Measurements from ENCODE around the gene OGFOD3. TPM values are rescaled to one million over a fixed set of nuclear protein-coding genes. Genes with fewer than 3 reads are reported as not detected.

The OGFOD3 gene
- total RNA-seq, 1 donor from 2014 or later, result 22.8 TPM

- no peak for DNase-seq
Observed at GRCh38 chr17:82405051-82405450, 13.3 kb downstream of the OGFOD3 start.

- DNase-seq, result no peak
Observed at GRCh38 chr17:82403662-82404660, 14.4 kb downstream of the OGFOD3 start.

- DNase-seq, result no peak
Observed at GRCh38 chr17:82402865-82403264, 15.5 kb downstream of the OGFOD3 start.

GRCh38 chr17:82400830-82401229 is 17.6 kb downstream of the OGFOD3 start:
- DNase-seq, result no peak

- peak; percentile 86 for DNase-seq
Observed at GRCh38 chr17:82400206-82400605, 18.2 kb downstream of the OGFOD3 start.

- peak; percentile 94 for DNase-seq
Observed at GRCh38 chr17:82399601-82400101, 18.7 kb downstream of the OGFOD3 start.

- DNase-seq, result peak; percentile 96
Observed at GRCh38 chr17:82399041-82399441, 19.3 kb downstream of the OGFOD3 start.

GRCh38 chr17:82397449-82398335 is 20.7 kb downstream of the OGFOD3 start:
- DNase-seq, result no peak

GRCh38 chr17:82396601-82397435 is 21.6 kb downstream of the OGFOD3 start:
- DNase-seq, result no peak

GRCh38 chr17:82394278-82394677 is 24.1 kb downstream of the OGFOD3 start:
- DNase-seq, result no peak

GRCh38 chr17:82392941-82393340 is 25.4 kb downstream of the OGFOD3 start:
- DNase-seq, result no peak

- no peak for DNase-seq
Observed at GRCh38 chr17:82392209-82392920, 26.0 kb downstream of the OGFOD3 start.

GRCh38 chr17:82391496-82392066 is 26.8 kb downstream of the OGFOD3 start:
- no peak for DNase-seq

GRCh38 chr17:82390860-82391435 is 27.4 kb downstream of the OGFOD3 start:
- no peak for DNase-seq

GRCh38 chr17:82390015-82390859 is 28.1 kb downstream of the OGFOD3 start:
- no peak for DNase-seq

GRCh38 chr17:82389379-82389778 is 29.0 kb downstream of the OGFOD3 start:
- no peak for DNase-seq

- DNase-seq, result no peak
Observed at GRCh38 chr17:82388922-82389283, 29.5 kb downstream of the OGFOD3 start.

GRCh38 chr17:82388223-82388921 is 30.0 kb downstream of the OGFOD3 start:
- no peak for DNase-seq

- DNase-seq, result no peak
Observed at GRCh38 chr17:82387705-82388106, 30.7 kb downstream of the OGFOD3 start.
